ENCODE measurements around the gene CD55. TPM values are rescaled to one million over a fixed set of nuclear protein-coding genes. Genes with fewer than 3 reads are reported as not detected.

The CD55 gene
- polyA plus RNA-seq, 1 of the 3 experiments (the other 2 are of a cell fraction): 10.4 TPM

- H3K9me2 ChIP-seq: no peaks in the 10 kb centered on the region
- no peaks in the 10 kb centered on the region for H3K9me3 ChIP-seq
- no peak overlapping the region for H2AFZ ChIP-seq (ENCODE audit: low read depth)
- WGBS (ENCODE audit: low lambda C conversion rate): 18% methylated on average over 1 of the region's 1 CpG
- H3K36me3 ChIP-seq (replicated peaks in 1 of 2; ENCODE audit: control insufficient read depth in 1 of 2, insufficient read depth in 2 of 2, low read length in 1 of 2): no peaks in the 10 kb centered on the region
- CTCF ChIA-PET: no interaction called here
- H3F3A ChIP-seq (replicated peaks; ENCODE audit: insufficient read depth): no peaks in the 10 kb centered on the region
- no peaks in the 10 kb centered on the region for H4K20me1 ChIP-seq (ENCODE audit: insufficient read depth)
- no peak overlapping the region for H3K9ac ChIP-seq
- no peak overlapping the region for H3K4me3 ChIP-seq (ENCODE audit: low read depth in 2 of 2, low read length in 1 of 2)
- no peak overlapping the region for H3K4me2 ChIP-seq
- POLR2A ChIA-PET: no interaction called here
- DNase-seq: no peak
- no peaks in the 10 kb centered on the region for H3K4me1 ChIP-seq (ENCODE audit: control insufficient read depth in 1 of 2, insufficient read depth in 2 of 2, low read depth in 1 of 2, low read length in 1 of 2)
- H3K79me2 ChIP-seq (ENCODE audit: insufficient read depth): no peaks in the 10 kb centered on the region
- TF ChIP-seq MEF2A (IDR thresholded peaks at IDR 0.05; ENCODE audit: borderline replicate concordance, low read depth): no peak
- TF ChIP-seq, protein P1, sequence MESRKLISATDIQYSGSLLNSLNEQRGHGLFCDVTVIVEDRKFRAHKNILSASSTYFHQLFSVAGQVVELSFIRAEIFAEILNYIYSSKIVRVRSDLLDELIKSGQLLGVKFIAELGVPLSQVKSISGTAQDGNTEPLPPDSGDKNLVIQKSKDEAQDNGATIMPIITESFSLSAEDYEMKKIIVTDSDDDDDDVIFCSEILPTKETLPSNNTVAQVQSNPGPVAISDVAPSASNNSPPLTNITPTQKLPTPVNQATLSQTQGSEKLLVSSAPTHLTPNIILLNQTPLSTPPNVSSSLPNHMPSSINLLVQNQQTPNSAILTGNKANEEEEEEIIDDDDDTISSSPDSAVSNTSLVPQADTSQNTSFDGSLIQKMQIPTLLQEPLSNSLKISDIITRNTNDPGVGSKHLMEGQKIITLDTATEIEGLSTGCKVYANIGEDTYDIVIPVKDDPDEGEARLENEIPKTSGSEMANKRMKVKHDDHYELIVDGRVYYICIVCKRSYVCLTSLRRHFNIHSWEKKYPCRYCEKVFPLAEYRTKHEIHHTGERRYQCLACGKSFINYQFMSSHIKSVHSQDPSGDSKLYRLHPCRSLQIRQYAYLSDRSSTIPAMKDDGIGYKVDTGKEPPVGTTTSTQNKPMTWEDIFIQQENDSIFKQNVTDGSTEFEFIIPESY (IDR thresholded peaks at IDR 0.05; ENCODE audit: borderline replicate concordance, low read depth): no peak
- TF ChIP-seq EZH2phosphoT487 (IDR thresholded peaks at IDR 0.05; ENCODE audit: borderline replicate concordance, low read depth): no peak
- no peak for TF ChIP-seq EP300 (IDR thresholded peaks at IDR 0.05; ENCODE audit: borderline replicate concordance in 1 of 2, low read depth in 1 of 2, low read length in 1 of 2)
- TF ChIP-seq, protein P2, sequence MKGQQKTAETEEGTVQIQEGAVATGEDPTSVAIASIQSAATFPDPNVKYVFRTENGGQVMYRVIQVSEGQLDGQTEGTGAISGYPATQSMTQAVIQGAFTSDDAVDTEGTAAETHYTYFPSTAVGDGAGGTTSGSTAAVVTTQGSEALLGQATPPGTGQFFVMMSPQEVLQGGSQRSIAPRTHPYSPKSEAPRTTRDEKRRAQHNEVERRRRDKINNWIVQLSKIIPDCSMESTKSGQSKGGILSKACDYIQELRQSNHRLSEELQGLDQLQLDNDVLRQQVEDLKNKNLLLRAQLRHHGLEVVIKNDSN (IDR thresholded peaks at IDR 0.05; ENCODE audit: borderline replicate concordance, low read depth): no peak
- TF ChIP-seq TAF1 (IDR thresholded peaks at IDR 0.05; ENCODE audit: borderline replicate concordance, low read depth, low read length): no peak
- TF ChIP-seq, protein P3, sequence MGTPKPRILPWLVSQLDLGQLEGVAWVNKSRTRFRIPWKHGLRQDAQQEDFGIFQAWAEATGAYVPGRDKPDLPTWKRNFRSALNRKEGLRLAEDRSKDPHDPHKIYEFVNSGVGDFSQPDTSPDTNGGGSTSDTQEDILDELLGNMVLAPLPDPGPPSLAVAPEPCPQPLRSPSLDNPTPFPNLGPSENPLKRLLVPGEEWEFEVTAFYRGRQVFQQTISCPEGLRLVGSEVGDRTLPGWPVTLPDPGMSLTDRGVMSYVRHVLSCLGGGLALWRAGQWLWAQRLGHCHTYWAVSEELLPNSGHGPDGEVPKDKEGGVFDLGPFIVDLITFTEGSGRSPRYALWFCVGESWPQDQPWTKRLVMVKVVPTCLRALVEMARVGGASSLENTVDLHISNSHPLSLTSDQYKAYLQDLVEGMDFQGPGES (IDR thresholded peaks at IDR 0.05; ENCODE audit: low read depth, low read length): no peak
- TF ChIP-seq FOSL2 (IDR thresholded peaks at IDR 0.05; ENCODE audit: borderline replicate concordance, low read depth): no peak
- TF ChIP-seq RAD21 (IDR thresholded peaks at IDR 0.05; ENCODE audit: low read length): no peak
- TF ChIP-seq ELF1 (IDR thresholded peaks at IDR 0.05): no peak
- no peak for TF ChIP-seq GATA2 (CRISPR knock-in tag; IDR thresholded peaks at IDR 0.05)
- TF ChIP-seq YY1 (IDR thresholded peaks at IDR 0.05; ENCODE audit: low read depth): no peak
- TF ChIP-seq NFIC (IDR thresholded peaks at IDR 0.05; ENCODE audit: borderline replicate concordance): no peak
- TF ChIP-seq, protein P4, sequence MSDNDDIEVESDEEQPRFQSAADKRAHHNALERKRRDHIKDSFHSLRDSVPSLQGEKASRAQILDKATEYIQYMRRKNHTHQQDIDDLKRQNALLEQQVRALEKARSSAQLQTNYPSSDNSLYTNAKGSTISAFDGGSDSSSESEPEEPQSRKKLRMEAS (IDR thresholded peaks at IDR 0.05; ENCODE audit: low read depth): no peak
- no peak for TF ChIP-seq POLR2AphosphoS5 (IDR thresholded peaks at IDR 0.05; ENCODE audit: low read depth, low read length)
- no peak for TF ChIP-seq RCOR1 (IDR thresholded peaks at IDR 0.05; ENCODE audit: low read length)
- no peak for TF ChIP-seq TEAD4 (IDR thresholded peaks at IDR 0.05; ENCODE audit: borderline replicate concordance, insufficient read depth)
- TF ChIP-seq, protein P5, sequence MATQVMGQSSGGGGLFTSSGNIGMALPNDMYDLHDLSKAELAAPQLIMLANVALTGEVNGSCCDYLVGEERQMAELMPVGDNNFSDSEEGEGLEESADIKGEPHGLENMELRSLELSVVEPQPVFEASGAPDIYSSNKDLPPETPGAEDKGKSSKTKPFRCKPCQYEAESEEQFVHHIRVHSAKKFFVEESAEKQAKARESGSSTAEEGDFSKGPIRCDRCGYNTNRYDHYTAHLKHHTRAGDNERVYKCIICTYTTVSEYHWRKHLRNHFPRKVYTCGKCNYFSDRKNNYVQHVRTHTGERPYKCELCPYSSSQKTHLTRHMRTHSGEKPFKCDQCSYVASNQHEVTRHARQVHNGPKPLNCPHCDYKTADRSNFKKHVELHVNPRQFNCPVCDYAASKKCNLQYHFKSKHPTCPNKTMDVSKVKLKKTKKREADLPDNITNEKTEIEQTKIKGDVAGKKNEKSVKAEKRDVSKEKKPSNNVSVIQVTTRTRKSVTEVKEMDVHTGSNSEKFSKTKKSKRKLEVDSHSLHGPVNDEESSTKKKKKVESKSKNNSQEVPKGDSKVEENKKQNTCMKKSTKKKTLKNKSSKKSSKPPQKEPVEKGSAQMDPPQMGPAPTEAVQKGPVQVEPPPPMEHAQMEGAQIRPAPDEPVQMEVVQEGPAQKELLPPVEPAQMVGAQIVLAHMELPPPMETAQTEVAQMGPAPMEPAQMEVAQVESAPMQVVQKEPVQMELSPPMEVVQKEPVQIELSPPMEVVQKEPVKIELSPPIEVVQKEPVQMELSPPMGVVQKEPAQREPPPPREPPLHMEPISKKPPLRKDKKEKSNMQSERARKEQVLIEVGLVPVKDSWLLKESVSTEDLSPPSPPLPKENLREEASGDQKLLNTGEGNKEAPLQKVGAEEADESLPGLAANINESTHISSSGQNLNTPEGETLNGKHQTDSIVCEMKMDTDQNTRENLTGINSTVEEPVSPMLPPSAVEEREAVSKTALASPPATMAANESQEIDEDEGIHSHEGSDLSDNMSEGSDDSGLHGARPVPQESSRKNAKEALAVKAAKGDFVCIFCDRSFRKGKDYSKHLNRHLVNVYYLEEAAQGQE (IDR thresholded peaks at IDR 0.05; ENCODE audit: low read depth, low read length): no peak
- TF ChIP-seq CHD2 (IDR thresholded peaks at IDR 0.05; ENCODE audit: low read length, partially characterized antibody): no peak
- no peaks in the 10 kb centered on the region for H3K27me3 ChIP-seq (ENCODE audit: insufficient read depth)
- H3K27ac ChIP-seq (ENCODE audit: low read depth in 2 of 2, low read length in 1 of 2): no peak overlapping the region
Measured at GRCh38 chr1:207334337-207334736, 12.9 kb downstream of the CD55 start.
